Measurements from ENCODE around the gene CD320.
A peak's percentile ranks its signal among the peaks of the same experiment; 100 is the strongest.
"Not testable (repeated sequence)": the region's sequence is repeated elsewhere in the genome, so short reads cannot be mapped to it uniquely, and the experiment has no call there.

The CD320 gene

DNA sequence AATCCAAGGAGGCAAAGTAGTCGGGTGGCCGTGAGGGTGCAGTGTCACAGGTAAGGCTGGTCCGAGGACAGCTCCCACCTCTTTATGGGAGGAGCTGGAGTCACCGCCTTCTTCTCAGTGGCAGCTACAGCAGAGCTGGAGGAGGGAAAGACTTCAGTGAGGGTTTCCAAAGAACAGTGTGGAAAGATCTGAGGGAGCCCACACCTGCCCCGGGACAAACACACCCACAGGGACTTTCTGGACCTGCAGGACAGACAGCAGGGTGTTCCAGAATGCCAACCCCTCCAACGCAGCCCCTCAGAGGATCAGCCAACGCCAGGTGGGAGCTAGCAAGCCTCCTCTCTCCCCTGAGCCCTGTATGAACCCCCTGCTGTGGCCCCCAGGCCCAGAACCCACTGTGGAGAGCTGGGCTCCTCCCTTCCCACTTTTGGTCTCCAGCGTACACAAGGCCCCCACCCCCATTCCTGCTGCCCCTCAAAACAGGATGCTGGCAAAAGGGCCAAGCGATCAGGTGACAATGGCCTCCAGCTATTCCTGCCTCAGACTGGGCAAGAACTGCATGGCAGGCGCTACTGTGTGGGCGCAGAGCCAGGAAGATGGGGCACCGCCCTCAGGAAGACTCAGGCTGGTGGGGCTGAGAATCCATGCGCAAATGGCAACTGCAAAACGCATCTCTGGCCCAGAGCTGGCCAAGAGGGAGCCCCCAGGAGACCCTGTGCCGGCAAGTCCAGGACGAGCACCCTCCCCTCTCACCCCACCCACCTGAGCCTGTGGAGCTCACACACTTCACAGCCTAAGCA is 3.5 kb upstream of the CD320 start:
- no peak for DNase-seq (ENCODE audit: low read depth, low spot score)
- no peak overlapping the region for H3K27ac ChIP-seq

- H3K27ac ChIP-seq = no peak overlapping the region
- DNase-seq (ENCODE audit: low read depth, low spot score) = no peak
Observed at GRCh38 chr19:8310342-8311055, 2.3 kb upstream of the CD320 start.

- H3K27ac ChIP-seq = peak overlapping the region; percentile 67
- no peak for DNase-seq (ENCODE audit: low read depth, low spot score)
Observed at GRCh38 chr19:8308891-8309291, 733 bp upstream of the CD320 start.

GRCh38 chr19:8307400-8307964 is 676 bp downstream of the CD320 start:
- H3K27ac ChIP-seq = peak overlapping the region; percentile 67

DNA sequence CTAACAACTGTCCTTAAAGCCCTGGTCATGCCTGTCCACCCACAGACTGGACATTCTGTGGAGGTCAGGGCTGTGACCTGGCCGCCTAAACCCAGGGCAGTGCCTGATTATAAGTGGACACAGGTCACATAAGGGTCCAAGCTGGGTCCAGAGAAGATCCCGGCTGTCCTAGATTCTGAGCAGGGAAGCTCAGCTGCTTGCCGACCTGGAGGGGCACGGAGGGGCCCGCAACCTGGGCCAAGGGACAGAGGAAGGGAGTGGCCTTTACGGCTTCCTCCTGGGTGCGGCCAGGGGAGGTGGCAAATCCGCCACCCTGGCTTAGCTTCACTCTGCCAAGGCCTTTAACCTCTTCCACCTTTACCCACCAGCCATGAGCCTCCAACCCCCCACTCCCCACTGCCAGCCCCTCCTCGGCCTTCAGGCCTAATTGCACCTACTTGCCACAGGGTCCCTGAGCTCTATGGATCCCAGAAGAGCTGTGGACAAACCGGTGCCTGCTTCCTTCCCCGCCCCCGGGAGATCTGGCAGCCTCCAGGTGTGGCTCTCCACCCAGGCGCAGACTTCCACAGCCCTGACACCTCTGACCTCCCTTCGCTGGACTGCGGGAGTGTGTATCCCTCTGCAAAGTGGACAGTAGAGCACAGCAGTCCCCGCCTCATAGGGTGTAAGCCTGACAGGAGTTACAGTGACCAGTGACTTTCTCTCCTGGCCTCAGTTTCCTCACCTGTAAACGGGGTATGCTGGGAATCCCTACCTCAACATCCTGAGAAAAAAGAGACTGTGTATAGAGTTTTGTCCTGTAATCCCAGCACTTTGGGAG is 1.7 kb downstream of the CD320 start:
- no peak for DNase-seq (ENCODE audit: low read depth, low spot score)
- no peak overlapping the region for H3K27ac ChIP-seq

More at GRCh38 chr19:8307400-8307964, 676 bp downstream of the CD320 start:
- no peak for DNase-seq (ENCODE audit: low read depth, low spot score)

DNA sequence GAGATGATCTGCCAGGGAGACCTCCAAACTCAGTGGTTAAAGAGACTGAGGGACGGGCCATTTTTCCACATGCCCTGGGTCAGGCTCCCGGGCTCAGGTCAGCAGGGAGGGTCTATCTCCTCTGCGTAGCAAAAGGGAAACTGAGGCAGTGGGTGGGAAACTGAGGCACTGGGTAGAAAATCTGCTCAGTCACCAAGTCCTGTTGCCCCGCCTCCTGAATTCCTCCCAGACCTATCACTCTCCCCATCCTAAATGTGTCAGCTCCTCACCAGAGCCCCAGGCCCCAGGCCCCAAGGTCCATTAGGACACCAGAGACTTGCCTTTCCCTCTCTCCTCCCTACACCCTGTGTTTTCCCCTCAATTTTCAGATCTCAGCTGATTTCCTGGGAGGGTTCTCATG is 2.4 kb downstream of the CD320 start:
- DNase-seq (ENCODE audit: low read depth, low spot score) = no peak
- no peak overlapping the region for H3K27ac ChIP-seq

GRCh38 chr19:8304841-8305621 is 3.1 kb downstream of the CD320 start:
- H3K27ac ChIP-seq = no peak overlapping the region
- DNase-seq (ENCODE audit: low read depth, low spot score) = no peak

GRCh38 chr19:8302734-8303133 is 5.4 kb downstream of the CD320 start:
- no peak for DNase-seq (ENCODE audit: low read depth, low spot score)
- H3K27ac ChIP-seq = no peak overlapping the region

- DNase-seq (ENCODE audit: low read depth, low spot score) = no peak
- H3K27ac ChIP-seq = no peak overlapping the region
Observed at GRCh38 chr19:8302357-8302691, 5.8 kb downstream of the CD320 start.

DNA sequence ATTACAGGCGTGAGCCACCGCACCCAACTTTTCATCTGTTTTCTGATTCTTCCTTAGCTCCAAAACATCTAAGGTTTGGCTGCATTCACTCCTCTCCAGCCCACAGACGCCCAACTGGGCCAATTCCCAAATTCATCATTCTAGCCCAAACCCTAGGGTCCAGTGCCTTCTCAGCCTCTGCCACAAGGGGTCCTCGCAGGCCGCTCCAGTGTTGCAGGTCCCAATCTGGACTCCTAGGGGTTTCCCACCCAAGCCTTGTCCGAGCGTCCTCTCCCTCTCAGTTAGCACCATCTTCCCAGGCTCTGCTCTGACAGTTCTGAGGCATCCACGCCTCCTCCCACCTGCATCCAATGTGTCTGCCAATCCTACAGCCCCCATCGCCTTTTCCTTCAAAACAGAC is 16.8 kb downstream of the CD320 start:
- not testable (repeated sequence) for DNase-seq (ENCODE audit: low read depth, low spot score); H3K27ac ChIP-seq

- not testable (repeated sequence) for DNase-seq (ENCODE audit: low read depth, low spot score); H3K27ac ChIP-seq
Observed at GRCh38 chr19:8276508-8276907, 31.6 kb downstream of the CD320 start.

DNA sequence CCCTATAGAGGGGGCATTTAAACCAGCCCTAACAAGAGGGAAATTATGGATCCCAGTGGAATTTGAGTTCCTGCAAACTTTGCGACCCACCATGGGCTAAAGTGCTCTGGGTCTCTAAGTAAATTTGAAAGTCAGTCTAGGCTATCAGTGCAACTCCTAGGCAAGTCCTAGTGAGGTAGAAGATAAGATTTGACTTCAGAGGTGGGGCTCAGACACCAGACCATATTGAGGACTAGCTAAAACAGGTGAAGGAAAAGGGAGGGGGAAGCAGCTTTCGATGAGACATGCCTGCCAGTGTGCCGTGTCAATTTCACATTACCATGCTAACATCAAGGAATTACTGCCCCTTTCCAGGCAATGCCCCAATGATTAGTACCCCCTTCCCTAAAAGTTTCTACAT is 38.4 kb downstream of the CD320 start:
- no peak overlapping the region for H3K27ac ChIP-seq
- DNase-seq (ENCODE audit: low read depth, low spot score) = no peak

GRCh38 chr19:8265872-8266271 is 42.3 kb downstream of the CD320 start:
- DNase-seq (ENCODE audit: low read depth, low spot score) = no peak
- no peak overlapping the region for H3K27ac ChIP-seq

- DNase-seq (ENCODE audit: low read depth, low spot score); H3K27ac ChIP-seq: not testable (repeated sequence)
Observed at GRCh38 chr19:8264248-8264647, 43.9 kb downstream of the CD320 start.

- H3K27ac ChIP-seq = no peak overlapping the region
- DNase-seq (ENCODE audit: low read depth, low spot score) = no peak
Observed at GRCh38 chr19:8262431-8262830, 45.7 kb downstream of the CD320 start.

DNA sequence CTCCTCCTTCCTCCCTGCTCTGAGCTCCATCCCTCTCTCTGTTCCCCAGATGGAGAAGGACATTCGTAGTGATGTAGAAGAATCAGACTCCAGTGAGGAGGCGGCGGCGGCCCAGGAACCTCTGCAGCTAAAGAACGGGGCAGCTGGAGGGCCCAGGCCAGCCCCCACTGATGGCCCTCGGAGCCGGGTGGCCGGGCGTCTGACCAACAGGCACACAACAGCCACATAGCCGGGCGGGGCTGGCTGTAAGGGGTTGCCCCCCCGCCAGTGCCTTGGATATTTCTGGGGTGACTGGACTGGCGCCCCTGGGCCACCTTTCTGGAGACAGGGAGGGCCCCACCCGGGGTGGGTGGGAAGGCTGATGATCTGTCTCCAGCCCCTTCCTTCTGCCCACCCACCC is 46.3 kb downstream of the CD320 start:
- DNase-seq (ENCODE audit: low read depth, low spot score) = no peak
- no peak overlapping the region for H3K27ac ChIP-seq

DNA sequence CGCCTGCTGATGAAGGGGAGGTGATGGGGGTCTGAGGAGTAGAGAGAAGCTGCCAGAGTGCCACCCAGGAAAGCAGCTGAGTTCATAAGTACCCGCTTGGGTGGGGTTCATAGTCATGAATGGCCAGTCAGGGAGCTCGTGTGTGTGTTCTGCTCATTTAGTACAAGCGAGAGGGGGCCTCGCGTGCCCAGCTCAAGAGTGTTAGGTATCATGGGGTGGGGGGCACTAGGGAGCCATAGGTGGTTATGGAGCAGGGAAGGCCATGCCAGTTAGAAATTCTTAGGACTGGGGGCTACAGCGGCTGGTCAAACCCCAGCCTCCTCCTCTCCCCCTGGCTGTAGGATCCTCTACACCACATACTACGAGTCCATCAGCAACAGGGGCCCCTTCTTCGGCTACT is 46.8 kb downstream of the CD320 start:
- DNase-seq (ENCODE audit: low read depth, low spot score) = no peak

GRCh38 chr19:8259922-8260247 is 48.3 kb downstream of the CD320 start:
- no peak for DNase-seq (ENCODE audit: low read depth, low spot score)
- H3K27ac ChIP-seq = no peak overlapping the region

More for the DNA sequence above, 46.8 kb downstream of the CD320 start:
- H3K27ac ChIP-seq = no peak overlapping the region

DNA sequence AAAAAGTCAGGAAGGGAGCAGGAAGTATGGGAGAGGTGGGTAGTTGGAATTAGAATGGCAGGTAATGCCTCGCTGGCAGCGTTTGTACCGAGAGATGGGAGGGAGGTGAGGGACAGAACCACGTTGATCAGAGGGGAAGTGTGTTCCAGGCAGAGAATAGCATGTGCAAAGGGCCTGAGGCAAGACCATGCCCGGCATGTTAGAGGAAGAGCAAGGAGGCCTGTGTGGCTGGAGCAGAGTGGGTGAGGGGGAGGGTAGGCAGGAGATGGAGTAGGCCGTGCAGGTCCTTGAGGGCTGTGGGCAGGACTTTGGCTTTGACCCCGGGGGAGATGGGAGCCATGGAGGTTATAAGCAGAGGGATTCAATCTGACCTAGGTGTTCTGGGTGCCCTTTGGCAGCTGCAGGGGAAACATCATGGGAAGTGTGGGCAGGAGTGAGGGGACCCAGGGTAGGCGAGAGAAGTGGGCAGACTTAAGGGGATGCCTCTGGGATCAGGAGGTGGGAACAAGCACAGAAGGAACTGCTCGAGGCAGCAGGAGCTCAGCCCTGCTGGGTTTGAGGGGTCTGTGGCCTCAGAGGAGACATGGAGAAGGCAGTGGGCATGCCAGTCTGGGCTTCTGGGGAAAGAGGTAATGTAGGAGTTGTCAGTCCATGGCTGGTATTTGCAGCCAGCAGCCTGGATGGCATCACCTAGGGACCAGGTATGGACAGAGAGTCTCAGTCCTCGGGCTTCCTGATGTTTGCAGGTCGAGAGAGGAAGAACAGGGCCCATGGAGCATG is 48.8 kb downstream of the CD320 start:
- DNase-seq (ENCODE audit: low read depth, low spot score) = no peak
- H3K27ac ChIP-seq = no peak overlapping the region

All from epithelial cell of prostate (primary cell).